Naive thymus-derived CD8-positive, alpha-beta T cell (primary cell): Measurements from ENCODE around the gene SPANXB1. TPM values are rescaled to one million over a fixed set of nuclear protein-coding genes. Genes with fewer than 3 reads are reported as not detected.
"Not testable (repeated sequence)": the region's sequence is repeated elsewhere in the genome, so short reads cannot be mapped to it uniquely, and the experiment has no call there.

ENCODE experiments used
- ATAC-seq, 2 donors: fragments of 150-1000 bp; cut with Tn5 transposase in 1 of 2; sonication (Bioruptor Pico), chemical (Tn5 transposase) in 1 of 2; 1 replicate in 1 of 2; 2 replicates in 1 of 2; pipeline ENCODE4 v1.10.0; 2021; ENCODE audit warnings: mild to moderate bottlenecking in 2 of 2, moderate library complexity in 2 of 2
- POLR2A ChIA-PET: fragments of 350-600 bp; sonication (Branson Sonifier 250); formaldehyde crosslinking; loops from one replicate; lab custom pipeline; 2021; ENCODE audit warnings: antibody characterized with exemption; lab: Charles Lee
- DNase-seq, 10 donors: peaks; one replicate each; pipeline versions ENCODE4 v3.0.0 to v3.0.0-alpha.2; 2020 to 2022
- H3K27ac Mint-ChIP-seq, 10 donors: one replicate each; pipeline ENCODE4 v1.8.0; 2020 to 2022; ENCODE audit warnings: mild to moderate bottlenecking in 10 of 10, mixed read lengths in 10 of 10, moderate library complexity in 4 of 10, inconsistent platforms in 1 of 10
- H3K27me3 Mint-ChIP-seq, 5 donors: one replicate each; pipeline ENCODE4 v1.8.0; 2021 to 2022; ENCODE audit warnings: mixed read lengths in 5 of 5
- H3K36me3 Mint-ChIP-seq, 3 donors: one replicate each; pipeline ENCODE4 v1.8.0; 2020 to 2022; ENCODE audit warnings: mixed read lengths in 3 of 3, mild to moderate bottlenecking in 2 of 3, inconsistent platforms in 1 of 3
- H3K4me1 Mint-ChIP-seq, 4 donors: one replicate each; pipeline ENCODE4 v1.8.0; 2021 to 2022; ENCODE audit warnings: mixed read lengths in 4 of 4
- H3K4me3 Mint-ChIP-seq, 10 donors: one replicate each; pipeline ENCODE4 v1.8.0; 2020 to 2022; ENCODE audit warnings: mild to moderate bottlenecking in 10 of 10, mixed read lengths in 10 of 10, moderate library complexity in 6 of 10, inconsistent platforms in 1 of 10
- H3K9me3 Mint-ChIP-seq, 9 donors: one replicate each; pipeline ENCODE4 v1.8.0; 2020 to 2022; ENCODE audit warnings: mixed read lengths in 9 of 9, mild to moderate bottlenecking in 3 of 9, inconsistent platforms in 1 of 9, moderate library complexity in 1 of 9
- polyA plus RNA-seq, 3 donors: library from polyadenylated mRNA; unstranded; fragments of 300-500 nt; fragmentation: Illumina TruSeq; gene quantifications; one replicate each; pipeline ENCODE4 v1.2.3, GENCODE V29; 2021
- total RNA-seq, 8 experiments: library from RNA in 2 of 8; stranded (reverse) in 2 of 8; gene quantifications; one replicate each; pipeline ENCODE4 v1.2.3 and lab custom pipeline; 2021 to 2026

SPANXB1 gene, protein sequence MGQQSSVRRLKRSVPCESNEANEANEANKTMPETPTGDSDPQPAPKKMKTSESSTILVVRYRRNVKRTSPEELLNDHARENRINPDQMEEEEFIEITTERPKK
- total RNA-seq (not detected), polyA plus RNA-seq (not detected), total RNA-seq (lab: John Stamatoyannopoulos, UW) (0 reads per million in 6 experiments)

DNA sequence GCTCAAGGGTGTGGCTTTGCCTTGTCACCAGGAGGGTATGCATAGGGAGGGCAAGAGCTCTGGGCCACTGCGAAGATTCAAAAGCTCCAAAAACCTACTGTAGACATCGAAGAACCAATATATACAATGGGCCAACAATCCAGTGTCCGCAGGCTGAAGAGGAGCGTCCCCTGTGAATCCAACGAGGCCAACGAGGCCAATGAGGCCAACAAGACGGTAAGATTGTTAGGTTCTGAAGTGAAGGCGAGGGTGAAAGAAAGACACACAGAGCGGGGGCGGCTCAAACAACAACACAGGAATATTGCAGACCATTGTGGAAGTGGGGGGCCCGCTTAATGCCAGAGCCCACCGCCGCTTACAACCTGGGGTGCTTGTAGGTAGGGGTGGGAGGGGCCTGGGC is at the start of gene SPANXB1:
TSS of gene SPANXB1 (plus strand) at position 27 of the 400 bp plus-strand sequence. CDS start at position 127, 100 bp downstream.
- H3K4me1 Mint-ChIP-seq, POLR2A ChIA-PET, H3K27me3 Mint-ChIP-seq, H3K4me3 Mint-ChIP-seq, ATAC-seq, DNase-seq, H3K36me3 Mint-ChIP-seq, H3K27ac Mint-ChIP-seq: not testable (repeated sequence)
- peaks cover 0 to 11% (median 4%) of the 10 kb centered on the region in 9 donors for H3K9me3 Mint-ChIP-seq

GRCh38 chrX:140967036-140967435 is 35.4 kb upstream of the SPANXB1 start:
- ATAC-seq = no peak
- Mint-ChIP-seq H3K4me1 (no peaks in the 10 kb centered on the region), H3K4me3 (no peak overlapping the region), H3K36me3 (no peaks in the 10 kb centered on the region), H3K27me3 (peaks cover 0 to 2% (median 0%) of the 10 kb centered on the region in 5 donors), H3K9me3 (peaks cover 0 to 2% (median 0%) of the 10 kb centered on the region in 9 donors), H3K27ac (no peak overlapping the region)
- no peak for DNase-seq
- POLR2A ChIA-PET = no interaction called here

DNA sequence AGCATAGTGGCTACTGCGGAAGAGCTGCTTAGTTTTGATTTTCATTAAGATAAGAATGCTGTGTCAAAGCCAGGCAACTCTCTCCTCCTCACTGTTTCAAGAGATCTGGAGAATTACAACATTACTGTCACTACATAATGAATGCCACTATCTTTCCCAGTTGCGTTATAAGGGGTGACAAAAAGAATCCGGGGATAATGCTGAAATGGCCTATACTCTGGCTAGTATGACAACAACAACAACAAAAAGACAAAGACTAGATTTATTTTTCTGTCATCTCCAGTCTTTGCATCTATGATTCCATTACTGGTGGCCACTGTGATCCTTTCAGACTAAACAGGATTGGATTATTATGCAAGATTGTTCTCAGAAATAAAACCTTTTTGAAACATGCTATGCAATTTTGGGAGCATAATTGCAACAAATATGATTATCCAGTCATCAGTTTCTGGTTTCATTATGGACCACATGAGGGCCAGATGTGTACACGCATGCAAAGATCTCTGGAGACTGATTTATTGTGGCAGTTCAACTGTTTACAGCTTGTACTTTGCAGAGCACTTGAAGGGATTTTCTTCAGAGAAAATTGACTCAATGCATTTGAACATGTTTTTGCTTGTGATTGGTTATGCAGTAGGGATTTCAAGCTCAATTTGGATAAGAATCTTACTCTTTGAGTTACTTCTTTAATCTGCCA is 31.1 kb upstream of the SPANXB1 start:
- Mint-ChIP-seq H3K27ac (no peak overlapping the region), H3K4me1 (no peaks in the 10 kb centered on the region), H3K9me3 (no peaks in the 10 kb centered on the region), H3K27me3 (no peaks in the 10 kb centered on the region), H3K36me3 (peaks cover 0 to 2% (median 0%) of the 10 kb centered on the region in 3 donors), H3K4me3 (no peak overlapping the region)
- DNase-seq (no peak), ATAC-seq (no peak)
- POLR2A ChIA-PET = no interaction called here

- no peak overlapping the region for H3K4me3 Mint-ChIP-seq
- peaks cover 0 to 2% (median 0%) of the 10 kb centered on the region in 3 donors for H3K36me3 Mint-ChIP-seq
- no peak for ATAC-seq
Measured at GRCh38 chrX:140975472-140975871, 26.9 kb upstream of the SPANXB1 start.

GRCh38 chrX:140980271-140980670 is 22.1 kb upstream of the SPANXB1 start:
- Mint-ChIP-seq H3K36me3 (no peaks in the 10 kb centered on the region), H3K4me3 (no peak overlapping the region), H3K9me3 (peaks cover 0 to 3% (median 0%) of the 10 kb centered on the region in 9 donors), H3K27me3 (no peaks in the 10 kb centered on the region), H3K27ac (peak overlapping the region in 1 of 10 donors; percentile 70), H3K4me1 (no peaks in the 10 kb centered on the region)
- POLR2A ChIA-PET = no interaction called here
- ATAC-seq = no peak
- DNase-seq = no peak

More at GRCh38 chrX:140975472-140975871, 26.9 kb upstream of the SPANXB1 start:
- no peak for DNase-seq
- H3K27me3 Mint-ChIP-seq = no peaks in the 10 kb centered on the region
- POLR2A ChIA-PET = no interaction called here
- H3K9me3 Mint-ChIP-seq = peaks cover 0 to 3% (median 0%) of the 10 kb centered on the region in 9 donors
- H3K4me1 Mint-ChIP-seq = no peaks in the 10 kb centered on the region
- no peak overlapping the region for H3K27ac Mint-ChIP-seq

- POLR2A ChIA-PET = no interaction called here
- Mint-ChIP-seq H3K9me3 (peaks cover 0 to 2% (median 0%) of the 10 kb centered on the region in 9 donors), H3K27ac (no peak overlapping the region), H3K36me3 (no peaks in the 10 kb centered on the region), H3K4me1 (no peaks in the 10 kb centered on the region), H3K4me3 (no peak overlapping the region), H3K27me3 (no peaks in the 10 kb centered on the region)
- DNase-seq (no peak), ATAC-seq (no peak)
Measured at GRCh38 chrX:140983730-140984129, 18.7 kb upstream of the SPANXB1 start.

- H3K4me3 Mint-ChIP-seq, DNase-seq, H3K27me3 Mint-ChIP-seq, H3K27ac Mint-ChIP-seq, ATAC-seq, H3K36me3 Mint-ChIP-seq, POLR2A ChIA-PET, H3K4me1 Mint-ChIP-seq: not testable (repeated sequence)
- H3K9me3 Mint-ChIP-seq = peaks cover 0 to 11% (median 0%) of the 10 kb centered on the region in 9 donors
Measured at GRCh38 chrX:141005243-141005642, 2.8 kb downstream of the SPANXB1 start.

GRCh38 chrX:141044246-141044645 is 41.9 kb downstream of the SPANXB1 start:
- ATAC-seq, H3K9me3 Mint-ChIP-seq, H3K4me1 Mint-ChIP-seq, H3K27me3 Mint-ChIP-seq, DNase-seq, H3K27ac Mint-ChIP-seq, POLR2A ChIA-PET, H3K4me3 Mint-ChIP-seq, H3K36me3 Mint-ChIP-seq: not testable (repeated sequence)

GRCh38 chrX:141049878-141050277 is 47.5 kb downstream of the SPANXB1 start:
- DNase-seq, H3K27me3 Mint-ChIP-seq, H3K36me3 Mint-ChIP-seq, ATAC-seq, H3K4me3 Mint-ChIP-seq, POLR2A ChIA-PET, H3K9me3 Mint-ChIP-seq, H3K4me1 Mint-ChIP-seq, H3K27ac Mint-ChIP-seq: not testable (repeated sequence)

- H3K36me3 Mint-ChIP-seq, H3K4me3 Mint-ChIP-seq, H3K4me1 Mint-ChIP-seq, H3K9me3 Mint-ChIP-seq, POLR2A ChIA-PET, H3K27me3 Mint-ChIP-seq, H3K27ac Mint-ChIP-seq, ATAC-seq, DNase-seq: not testable (repeated sequence)
Measured at GRCh38 chrX:141052098-141052497, 49.7 kb downstream of the SPANXB1 start.

Other genes starting within 250 kb of the SPANXB1 start
- 1 to 10 TPM; 5.3 to 7.0 TPM for gene LDOC1, start 174.5 kb downstream of the SPANXB1 start, total RNA-seq
- gene LDOC1, start 174.5 kb downstream of the SPANXB1 start, polyA plus RNA-seq = 10 to 100 TPM in 2 of 3 donors, 1 to 10 TPM in 1; 9.3 to 28.3 (median 17.0) TPM
- gene SPANXC, start 239.9 kb downstream of the SPANXB1 start, total RNA-seq = not detected
- gene SPANXC, start 239.9 kb downstream of the SPANXB1 start, polyA plus RNA-seq = not detected